Calu3 (cell line): Measurements from ENCODE around the gene EN2. TPM values are rescaled to one million over a fixed set of nuclear protein-coding genes. Genes with fewer than 3 reads are reported as not detected.

Experiments
- BruUV-seq: library from RNA; stranded (reverse); fragments of 400-500 nt; replicated peaks from 2 replicates; lab custom pipeline; 2021; lab: Mats Ljungman, UMichigan
- CTCF ChIA-PET: fragments of 300-600 bp; sonication (Branson Sonifier 250); formaldehyde crosslinking; loops from one replicate; lab custom pipeline; 2022; ENCODE audit warnings: antibody characterized with exemption; lab: Charles Lee
- DNase-seq: peaks from one replicate; pipeline ENCODE4 v3.0.0; 2022
- H3K27ac Mint-ChIP-seq: one replicate; pipeline ENCODE4 v1.8.0; 2022; ENCODE audit warnings: mixed read lengths; ENCODE audit not compliant: unreplicated experiment
- H3K27me3 Mint-ChIP-seq: one replicate; pipeline ENCODE4 v1.8.0; 2022; ENCODE audit warnings: mixed read lengths; ENCODE audit not compliant: unreplicated experiment
- H3K36me3 Mint-ChIP-seq: one replicate; pipeline ENCODE4 v1.8.0; 2022; ENCODE audit warnings: mild to moderate bottlenecking, moderate library complexity, mixed read lengths; ENCODE audit not compliant: insufficient read depth, unreplicated experiment
- H3K4me1 Mint-ChIP-seq: one replicate; pipeline ENCODE4 v1.8.0; 2022; ENCODE audit warnings: mild to moderate bottlenecking, low read depth, mixed read lengths; ENCODE audit not compliant: unreplicated experiment
- H3K4me3 Mint-ChIP-seq: one replicate; pipeline ENCODE4 v1.8.0; 2022; ENCODE audit warnings: mild to moderate bottlenecking, low read depth, moderate library complexity, mixed read lengths; ENCODE audit not compliant: unreplicated experiment
- H3K9me3 Mint-ChIP-seq: one replicate; pipeline ENCODE4 v1.8.0; 2022; ENCODE audit warnings: low read depth, mixed read lengths; ENCODE audit not compliant: unreplicated experiment
- CTCF ChIP-seq: fragments of 200-600 bp; IDR thresholded peaks from one replicate; pipeline ENCODE4 v1.8.0; 2022; ENCODE audit warnings: antibody characterized with exemption; ENCODE audit not compliant: unreplicated experiment
- intact Hi-C: fragments of 100-400 bp; cut with micrococcal nuclease; formaldehyde crosslinking; loops from one replicate; pipeline ENCODE4 v1.10.0; 2022; ENCODE audit not compliant: unreplicated experiment
- total RNA-seq: library from RNA; stranded (reverse); gene quantifications from 2 replicates; pipeline ENCODE4 v1.2.3, GENCODE V29; 2022

EN2 gene
- total RNA-seq, 1 experiment from 2014 or later = 3.2 TPM

- H3K36me3 Mint-ChIP-seq = no peaks in the 10 kb centered on the region
- H3K27me3 Mint-ChIP-seq = peaks cover 100% of the 10 kb centered on the region
- TF ChIP-seq CTCF = no peak
- H3K9me3 Mint-ChIP-seq = no peaks in the 10 kb centered on the region
- BruUV-seq = no TSS peak
- intact Hi-C loops = no loop called here
- H3K4me1 Mint-ChIP-seq = no peaks in the 10 kb centered on the region
- H3K27ac Mint-ChIP-seq = no peak overlapping the region
- no peak for DNase-seq
- H3K4me3 Mint-ChIP-seq = no peak overlapping the region
- CTCF ChIA-PET = no interaction called here
Observed at GRCh38 chr7:155424301-155425010, 33.5 kb upstream of the EN2 start.

GRCh38 chr7:155425011-155425340 is 33.0 kb upstream of the EN2 start:
- TF ChIP-seq CTCF = no peak
- DNase-seq = no peak
- no peak overlapping the region for H3K27ac Mint-ChIP-seq
- H3K27me3 Mint-ChIP-seq = peaks cover 100% of the 10 kb centered on the region
- no peak overlapping the region for H3K4me3 Mint-ChIP-seq
- intact Hi-C loops = no loop called here
- H3K36me3 Mint-ChIP-seq = no peaks in the 10 kb centered on the region
- CTCF ChIA-PET = no interaction called here
- H3K9me3 Mint-ChIP-seq = no peaks in the 10 kb centered on the region
- H3K4me1 Mint-ChIP-seq = no peaks in the 10 kb centered on the region
- BruUV-seq = no TSS peak

- CTCF ChIA-PET = interaction anchor here (0.6 kb wide), 1 partner anchor 31 kb away, joined by 5 read pairs; no protein-coding TSS in a partner anchor
- peaks cover 100% of the 10 kb centered on the region for H3K27me3 Mint-ChIP-seq
- no peaks in the 10 kb centered on the region for H3K9me3 Mint-ChIP-seq
- DNase-seq = no peak
- intact Hi-C loops = no loop called here
- H3K4me3 Mint-ChIP-seq = no peak overlapping the region
- H3K27ac Mint-ChIP-seq = no peak overlapping the region
- BruUV-seq = no TSS peak
- H3K4me1 Mint-ChIP-seq = no peaks in the 10 kb centered on the region
- no peak for TF ChIP-seq CTCF
- H3K36me3 Mint-ChIP-seq = no peaks in the 10 kb centered on the region
Observed at GRCh38 chr7:155425887-155426286, 32.0 kb upstream of the EN2 start.

GRCh38 chr7:155426543-155427410 is 31.2 kb upstream of the EN2 start:
- BruUV-seq = no TSS peak
- intact Hi-C loops = no loop called here
- CTCF ChIA-PET = interaction anchor here (0.6 kb wide), 1 partner anchor 32 kb away, joined by 5 read pairs; no protein-coding TSS in a partner anchor
- H3K4me3 Mint-ChIP-seq = no peak overlapping the region
- no peak overlapping the region for H3K27ac Mint-ChIP-seq
- peaks cover 100% of the 10 kb centered on the region for H3K27me3 Mint-ChIP-seq
- H3K9me3 Mint-ChIP-seq = no peaks in the 10 kb centered on the region
- H3K4me1 Mint-ChIP-seq = no peaks in the 10 kb centered on the region
- no peak for DNase-seq
- TF ChIP-seq CTCF = no peak
- no peaks in the 10 kb centered on the region for H3K36me3 Mint-ChIP-seq
